ENCODE results near the gene CDC73. TPM values are rescaled to one million over a fixed set of nuclear protein-coding genes. Genes with fewer than 3 reads are reported as not detected.
A peak's percentile ranks its signal among the peaks of the same experiment; 100 is the strongest.

CDC73 gene
- total RNA-seq, 2 experiments from 2014 or later: 12.9 to 50.0 TPM

DNA sequence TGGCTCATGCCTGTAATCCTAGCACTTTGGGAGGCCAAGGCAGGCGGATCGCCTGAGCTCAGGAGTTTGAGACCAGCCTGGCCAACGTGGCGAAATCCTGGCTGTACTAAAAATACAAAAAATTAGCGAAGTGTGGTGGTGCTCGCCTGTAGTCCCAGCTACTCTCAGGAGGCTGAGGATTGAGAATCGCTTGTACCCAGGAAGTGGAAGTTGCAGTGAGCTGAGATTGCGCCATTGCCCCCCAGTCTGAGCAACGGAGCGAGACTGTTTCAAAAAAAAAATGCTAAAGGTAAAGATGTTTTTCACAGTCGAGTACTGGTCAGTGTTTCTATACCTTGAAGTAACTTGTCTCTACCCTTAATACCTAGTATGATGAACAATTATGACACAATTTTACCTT, 27.7 kb upstream of the CDC73 start:
- Histone ChIP-seq H3K9me2 (ENCODE audit: insufficient read depth, low read length) (no peaks in the 10 kb centered on the region), H4K20me1 (ENCODE audit: insufficient read depth, low read length) (no peaks in the 10 kb centered on the region), H3K27ac (ENCODE audit: low read depth, low read length, poor library complexity, severe bottlenecking) (no peak overlapping the region), H3K4me2 (ENCODE audit: low read length) (no peak overlapping the region), H3K4me3 (ENCODE audit: low read depth, low read length, poor library complexity, severe bottlenecking) (no peak overlapping the region), H3K4me1 (ENCODE audit: insufficient read depth, low read length, poor library complexity, severe bottlenecking) (no peaks in the 10 kb centered on the region), H2AFZ (ENCODE audit: low read length) (no peak overlapping the region), H3K79me2 (ENCODE audit: insufficient read depth, low read depth, low read length) (no peaks in the 10 kb centered on the region), H3K9me3 (ENCODE audit: low read length) (no peaks in the 10 kb centered on the region), H3K36me3 (ENCODE audit: insufficient read depth, low read length) (peaks cover 62% of the 10 kb centered on the region)
- ChIA-PET CTCF (ENCODE audit: unreplicated experiment) (no interaction called here), POLR2A (interaction anchor here (0.7 to 2.5 kb wide), 3 partner anchors 9 to 61 kb away, joined by 3 to 8 read pairs (median 4); partner anchors contain the start of gene GLRX2)
- no peak for DNase-seq (ENCODE audit: low spot score)
- intact Hi-C loops (cut with micrococcal nuclease; ENCODE audit: unreplicated experiment): no loop called here
- BruUV-seq (replicated peaks): no TSS peak
- TF ChIP-seq, protein P1, sequence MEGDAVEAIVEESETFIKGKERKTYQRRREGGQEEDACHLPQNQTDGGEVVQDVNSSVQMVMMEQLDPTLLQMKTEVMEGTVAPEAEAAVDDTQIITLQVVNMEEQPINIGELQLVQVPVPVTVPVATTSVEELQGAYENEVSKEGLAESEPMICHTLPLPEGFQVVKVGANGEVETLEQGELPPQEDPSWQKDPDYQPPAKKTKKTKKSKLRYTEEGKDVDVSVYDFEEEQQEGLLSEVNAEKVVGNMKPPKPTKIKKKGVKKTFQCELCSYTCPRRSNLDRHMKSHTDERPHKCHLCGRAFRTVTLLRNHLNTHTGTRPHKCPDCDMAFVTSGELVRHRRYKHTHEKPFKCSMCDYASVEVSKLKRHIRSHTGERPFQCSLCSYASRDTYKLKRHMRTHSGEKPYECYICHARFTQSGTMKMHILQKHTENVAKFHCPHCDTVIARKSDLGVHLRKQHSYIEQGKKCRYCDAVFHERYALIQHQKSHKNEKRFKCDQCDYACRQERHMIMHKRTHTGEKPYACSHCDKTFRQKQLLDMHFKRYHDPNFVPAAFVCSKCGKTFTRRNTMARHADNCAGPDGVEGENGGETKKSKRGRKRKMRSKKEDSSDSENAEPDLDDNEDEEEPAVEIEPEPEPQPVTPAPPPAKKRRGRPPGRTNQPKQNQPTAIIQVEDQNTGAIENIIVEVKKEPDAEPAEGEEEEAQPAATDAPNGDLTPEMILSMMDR (conservative IDR thresholded peaks at IDR 0.05; ENCODE audit: low read length): no peak
- TF ChIP-seq EZH2phosphoT487 (IDR thresholded peaks at IDR 0.05; ENCODE audit: borderline replicate concordance, low read depth, low read length): no peak

DNA sequence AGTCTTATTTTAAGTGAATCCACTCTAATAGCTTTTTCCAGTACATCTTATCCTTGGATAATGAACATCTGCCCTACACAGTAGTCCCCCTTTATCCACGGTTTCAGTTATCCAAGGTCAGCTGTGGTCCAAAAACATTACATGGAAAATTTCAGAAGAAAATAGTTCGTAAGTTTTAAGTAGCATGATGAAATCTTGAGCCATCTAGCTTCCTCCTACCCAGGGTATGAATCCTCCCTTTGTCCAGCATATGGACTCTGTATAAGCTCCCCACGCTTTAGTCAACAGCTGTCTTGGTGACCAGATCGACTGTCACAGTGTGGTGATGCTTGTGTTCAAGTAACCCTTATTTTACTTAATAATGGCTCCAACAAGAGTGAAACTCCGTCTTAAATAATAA, 19.2 kb upstream of the CDC73 start:
- H3K4me3 ChIP-seq (ENCODE audit: low read depth, low read length, poor library complexity, severe bottlenecking): no peak overlapping the region
- no peak overlapping the region for H3K27ac ChIP-seq (ENCODE audit: low read depth, low read length, poor library complexity, severe bottlenecking)
- peaks cover 29% of the 10 kb centered on the region for H3K36me3 ChIP-seq (ENCODE audit: insufficient read depth, low read length)
- no peaks in the 10 kb centered on the region for H3K79me2 ChIP-seq (ENCODE audit: insufficient read depth, low read depth, low read length)
- H3K9me3 ChIP-seq (ENCODE audit: low read length): no peaks in the 10 kb centered on the region
- BruUV-seq (replicated peaks): no TSS peak
- CTCF ChIA-PET (ENCODE audit: unreplicated experiment): interaction anchor here (0.8 kb wide), 1 partner anchor 33 kb away, joined by 4 read pairs; no protein-coding TSS in a partner anchor
- peaks cover 15% of the 10 kb centered on the region for H3K4me1 ChIP-seq (ENCODE audit: insufficient read depth, low read length, poor library complexity, severe bottlenecking)
- no peaks in the 10 kb centered on the region for H3K9me2 ChIP-seq (ENCODE audit: insufficient read depth, low read length)
- intact Hi-C loops (cut with micrococcal nuclease; ENCODE audit: unreplicated experiment): no loop called here
- TF ChIP-seq, protein P1 (conservative IDR thresholded peaks at IDR 0.05; ENCODE audit: low read length): no peak
- TF ChIP-seq EZH2phosphoT487 (IDR thresholded peaks at IDR 0.05; ENCODE audit: borderline replicate concordance, low read depth, low read length): no peak
- no peak overlapping the region for H2AFZ ChIP-seq (ENCODE audit: low read length)
- no peak overlapping the region for H3K4me2 ChIP-seq (ENCODE audit: low read length)
- H4K20me1 ChIP-seq (ENCODE audit: insufficient read depth, low read length): no peaks in the 10 kb centered on the region
- no peak for DNase-seq (ENCODE audit: low spot score)
- POLR2A ChIA-PET: interaction anchor here (0.5 to 3.9 kb wide), 4 partner anchors 9 to 46 kb away, joined by 3 to 18 read pairs (median 6); no protein-coding TSS in a partner anchor

DNA sequence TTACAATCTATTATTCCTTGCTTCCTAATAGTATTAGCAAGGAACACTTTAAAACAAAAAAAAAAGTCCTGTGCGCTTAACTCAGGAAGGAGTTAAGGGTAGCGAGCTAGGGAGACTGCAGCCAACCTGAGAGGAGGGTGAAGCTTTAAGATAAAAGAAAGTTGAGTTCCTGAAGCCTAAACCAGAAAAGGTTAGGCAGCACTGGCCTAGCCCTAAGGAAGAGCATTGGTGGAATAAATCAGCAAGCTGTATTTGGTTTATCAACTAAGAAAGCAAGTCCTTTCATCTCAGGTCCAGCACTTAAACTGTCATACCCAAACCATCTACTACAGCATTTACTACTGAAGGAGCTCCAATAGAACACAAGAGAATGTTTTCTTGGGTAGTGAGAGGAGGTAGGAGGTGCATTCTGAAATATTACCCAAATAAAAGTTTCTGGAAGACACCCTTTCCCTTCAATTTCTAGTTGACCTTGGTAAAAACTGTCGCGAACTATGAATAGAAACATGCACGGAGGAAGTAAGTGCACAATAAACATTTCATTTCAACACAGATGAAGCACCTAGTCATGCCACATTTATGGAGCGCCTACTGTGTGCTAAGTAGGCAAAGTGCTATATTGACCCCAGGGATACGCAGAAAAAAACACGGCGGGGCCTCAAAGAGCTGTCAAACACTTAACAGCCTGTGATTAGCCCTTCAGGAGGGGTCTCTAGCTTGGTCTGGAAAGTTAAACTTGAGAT, 17.9 kb upstream of the CDC73 start:
- Histone ChIP-seq H3K27ac (ENCODE audit: low read depth, low read length, poor library complexity, severe bottlenecking) (no peak overlapping the region), H3K4me3 (ENCODE audit: low read depth, low read length, poor library complexity, severe bottlenecking) (peak overlapping the region; percentile 84), H3K9me2 (ENCODE audit: insufficient read depth, low read length) (no peaks in the 10 kb centered on the region), H3K4me1 (ENCODE audit: insufficient read depth, low read length, poor library complexity, severe bottlenecking) (peaks cover 15% of the 10 kb centered on the region), H4K20me1 (ENCODE audit: insufficient read depth, low read length) (no peaks in the 10 kb centered on the region), H3K9me3 (ENCODE audit: low read length) (no peaks in the 10 kb centered on the region), H3K4me2 (ENCODE audit: low read length) (peak overlapping the region; percentile 92), H2AFZ (ENCODE audit: low read length) (peak overlapping the region; percentile 97), H3K79me2 (ENCODE audit: insufficient read depth, low read depth, low read length) (no peaks in the 10 kb centered on the region), H3K36me3 (ENCODE audit: insufficient read depth, low read length) (peaks cover 23% of the 10 kb centered on the region)
- BruUV-seq (replicated peaks): no TSS peak
- CTCF ChIA-PET (ENCODE audit: unreplicated experiment): no interaction called here
- POLR2A ChIA-PET: interaction anchor here (0.6 to 3.9 kb wide), 6 partner anchors 10 to 475 kb away, joined by 3 to 18 read pairs (median 5); partner anchors contain the start of genes RO60 and UCHL5
- TF ChIP-seq EZH2phosphoT487 (IDR thresholded peaks at IDR 0.05; ENCODE audit: borderline replicate concordance, low read depth, low read length): no peak
- TF ChIP-seq, protein P1 (conservative IDR thresholded peaks at IDR 0.05; ENCODE audit: low read length): no peak
- no peak for DNase-seq (ENCODE audit: low spot score)
- intact Hi-C loops (cut with micrococcal nuclease; ENCODE audit: unreplicated experiment): no loop called here
